Measurements from ENCODE around the gene CIAO3. TPM values are rescaled to one million over a fixed set of nuclear protein-coding genes. Genes with fewer than 3 reads are reported as not detected.
A peak's percentile ranks its signal among the peaks of the same experiment; 100 is the strongest.
"Not testable (repeated sequence)": the region's sequence is repeated elsewhere in the genome, so short reads cannot be mapped to it uniquely, and the experiment has no call there.

Gene CIAO3
- total and polyA plus RNA-seq, 2 donors (not counting 1 experiment from before 2014, with no cell fraction given): 59.4 to 68.4 TPM

DNA sequence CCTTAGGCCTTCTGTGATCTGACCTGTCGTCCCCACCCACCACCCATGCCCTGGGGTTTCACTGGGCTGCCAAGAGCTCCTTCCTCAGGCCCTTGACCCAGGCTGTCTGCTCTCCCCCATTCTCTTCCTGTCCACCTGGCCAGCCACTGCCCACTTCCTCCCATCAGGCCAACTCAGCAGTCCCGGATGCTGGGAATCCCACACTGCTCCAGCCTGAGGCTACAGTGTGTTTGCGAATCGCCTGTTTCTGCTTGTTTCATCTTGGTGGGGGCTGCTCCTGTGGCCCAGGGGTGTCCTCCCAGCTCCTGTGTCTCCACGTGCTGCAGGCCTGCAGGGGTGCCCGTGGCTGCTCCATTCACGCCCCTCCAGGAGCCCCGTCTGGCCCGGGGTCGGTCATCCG lies 26.7 kb downstream of the CIAO3 start:
- Mint-ChIP-seq H3K9me3 (ENCODE audit: insufficient read depth) (no peaks in the 10 kb centered on the region), H3K27me3 (peaks cover 13% of the 10 kb centered on the region), H3K4me1 (peaks cover 5% of the 10 kb centered on the region), H3K4me3 (peak overlapping the region; percentile 54), H3K27ac (no peak overlapping the region)
- Histone ChIP-seq H3K9ac (ENCODE audit: low read length) (no peak overlapping the region), H3K4me3 (ENCODE audit: control extremely low read depth in 1 of 5, extremely low read depth in 1 of 5, insufficient read depth in 1 of 5, low read depth in 2 of 5, low read length in 4 of 5) (no peak overlapping the region), H2AFZ (ENCODE audit: insufficient read depth, low read depth, low read length, poor library complexity, severe bottlenecking) (no peak overlapping the region), H3K27me3 (replicated peaks in 1 of 4; ENCODE audit: control extremely low read depth in 1 of 4, control insufficient read depth in 3 of 4, insufficient read depth in 4 of 4, low read length in 3 of 4) (peaks cover 0 to 51% (median 22%) of the 10 kb centered on the region in 4 experiments), H3K36me3 (replicated peaks in 1 of 2; ENCODE audit: control extremely low read depth in 1 of 2, control insufficient read depth in 1 of 2, extremely low read depth in 1 of 2, insufficient read depth in 2 of 2, low read length in 1 of 2) (no peaks in the 10 kb centered on the region), H3K27ac (ENCODE audit: low read length in 2 of 2) (no peak overlapping the region), H3K4me2 (replicated peaks; ENCODE audit: low read depth, low read length, poor library complexity, severe bottlenecking) (peak overlapping the region; percentile 95), H3K9me3 (ENCODE audit: control extremely low read depth in 1 of 3, control insufficient read depth in 2 of 3, insufficient read depth in 1 of 3, low read length in 2 of 3) (peaks cover 0 to 15% (median 0%) of the 10 kb centered on the region in 3 donors), H4K20me1 (ENCODE audit: control insufficient read depth, insufficient read depth, low read length, poor library complexity, severe bottlenecking) (peaks cover 11% of the 10 kb centered on the region), H3K79me2 (ENCODE audit: control insufficient read depth, insufficient read depth, low read length) (no peaks in the 10 kb centered on the region), H3K4me1 (ENCODE audit: control insufficient read depth in 2 of 2, insufficient read depth in 2 of 2, low read length in 2 of 2) (peaks cover 12 to 20% of the 10 kb centered on the region in 2 donors)
- WGBS (ENCODE audit: insufficient coverage): 66% methylated on average over 11 of the region's 11 CpGs
- CTCF ChIA-PET: interaction anchor here (0.8 to 7.6 kb wide), 7 partner anchors 9 to 135 kb away, joined by 3 to 94 read pairs (median 9); partner anchors contain the start of genes CHTF18, CIAO3, HAGHL and RPUSD1
- no peak for ATAC-seq (ENCODE audit: low read depth)
- no peak for DNase-seq
- POLR2A ChIA-PET: no interaction called here
- intact Hi-C loops (cut with micrococcal nuclease): no loop called here
- TF ChIP-seq EZH2 (IDR thresholded peaks at IDR 0.05; ENCODE audit: borderline replicate concordance, insufficient read depth, low read depth, low read length, poor library complexity, severe bottlenecking): no peak

DNA sequence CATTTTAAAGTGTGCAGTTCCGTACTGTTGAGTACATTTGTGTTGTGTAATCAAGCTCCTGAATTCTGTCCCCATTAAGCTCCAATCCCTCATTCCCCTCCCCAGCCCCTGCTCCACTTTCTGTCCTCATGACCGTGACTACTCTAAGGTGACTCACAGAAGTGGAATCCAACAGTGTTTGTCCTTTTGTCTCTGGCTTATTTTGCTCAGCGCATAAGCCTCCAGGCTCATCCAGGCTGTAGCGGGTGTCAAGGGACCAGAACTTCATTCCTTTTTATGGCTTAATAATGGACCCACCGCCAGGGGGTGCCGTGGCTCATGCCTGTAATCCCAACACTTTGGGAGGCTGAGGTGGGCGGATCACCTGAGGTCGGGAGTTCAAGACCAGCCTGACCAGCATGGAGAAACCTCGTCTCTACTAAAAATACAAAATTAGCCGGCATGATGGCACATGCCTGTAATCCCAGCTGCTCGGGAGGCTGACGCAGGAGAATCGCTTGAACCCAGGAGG lies 28.0 kb downstream of the CIAO3 start:
- H3K9me3 ChIP-seq (ENCODE audit: control extremely low read depth in 1 of 3, control insufficient read depth in 2 of 3, insufficient read depth in 1 of 3, low read length in 2 of 3): peaks cover 0 to 15% (median 0%) of the 10 kb centered on the region in 3 donors
- H3K9me3 Mint-ChIP-seq (ENCODE audit: insufficient read depth); H3K4me2 ChIP-seq (replicated peaks; ENCODE audit: low read depth, low read length, poor library complexity, severe bottlenecking); H3K79me2 ChIP-seq (ENCODE audit: control insufficient read depth, insufficient read depth, low read length); H3K36me3 ChIP-seq (replicated peaks in 1 of 2; ENCODE audit: control extremely low read depth in 1 of 2, control insufficient read depth in 1 of 2, extremely low read depth in 1 of 2, insufficient read depth in 2 of 2, low read length in 1 of 2); H3K4me3 ChIP-seq (ENCODE audit: control extremely low read depth in 1 of 5, extremely low read depth in 1 of 5, insufficient read depth in 1 of 5, low read depth in 2 of 5, low read length in 4 of 5); ATAC-seq (ENCODE audit: low read depth); POLR2A ChIA-PET; H2AFZ ChIP-seq (ENCODE audit: insufficient read depth, low read depth, low read length, poor library complexity, severe bottlenecking); H3K4me3 Mint-ChIP-seq; H3K9ac ChIP-seq (ENCODE audit: low read length); H3K4me1 Mint-ChIP-seq; H3K27ac Mint-ChIP-seq; intact Hi-C loops (cut with micrococcal nuclease); DNase-seq; H3K27ac ChIP-seq (ENCODE audit: low read length in 2 of 2): not testable (repeated sequence)
- CTCF ChIA-PET: interaction anchor here (0.6 to 7.6 kb wide), 22 partner anchors 9 to 665 kb away, joined by 3 to 94 read pairs (median 4); partner anchors contain the start of genes ANTKMT, CHTF18, CIAO3 and RPUSD1
- TF ChIP-seq, protein P1, sequence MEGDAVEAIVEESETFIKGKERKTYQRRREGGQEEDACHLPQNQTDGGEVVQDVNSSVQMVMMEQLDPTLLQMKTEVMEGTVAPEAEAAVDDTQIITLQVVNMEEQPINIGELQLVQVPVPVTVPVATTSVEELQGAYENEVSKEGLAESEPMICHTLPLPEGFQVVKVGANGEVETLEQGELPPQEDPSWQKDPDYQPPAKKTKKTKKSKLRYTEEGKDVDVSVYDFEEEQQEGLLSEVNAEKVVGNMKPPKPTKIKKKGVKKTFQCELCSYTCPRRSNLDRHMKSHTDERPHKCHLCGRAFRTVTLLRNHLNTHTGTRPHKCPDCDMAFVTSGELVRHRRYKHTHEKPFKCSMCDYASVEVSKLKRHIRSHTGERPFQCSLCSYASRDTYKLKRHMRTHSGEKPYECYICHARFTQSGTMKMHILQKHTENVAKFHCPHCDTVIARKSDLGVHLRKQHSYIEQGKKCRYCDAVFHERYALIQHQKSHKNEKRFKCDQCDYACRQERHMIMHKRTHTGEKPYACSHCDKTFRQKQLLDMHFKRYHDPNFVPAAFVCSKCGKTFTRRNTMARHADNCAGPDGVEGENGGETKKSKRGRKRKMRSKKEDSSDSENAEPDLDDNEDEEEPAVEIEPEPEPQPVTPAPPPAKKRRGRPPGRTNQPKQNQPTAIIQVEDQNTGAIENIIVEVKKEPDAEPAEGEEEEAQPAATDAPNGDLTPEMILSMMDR (IDR thresholded peaks at IDR 0.05): peak; percentile 49
- peaks cover 12 to 20% of the 10 kb centered on the region in 2 donors for H3K4me1 ChIP-seq (ENCODE audit: control insufficient read depth in 2 of 2, insufficient read depth in 2 of 2, low read length in 2 of 2)
- 47% methylated on average over 8 of the region's 13 CpGs for WGBS (ENCODE audit: insufficient coverage)
- H3K27me3 ChIP-seq (replicated peaks in 1 of 4; ENCODE audit: control extremely low read depth in 1 of 4, control insufficient read depth in 3 of 4, insufficient read depth in 4 of 4, low read length in 3 of 4): peaks cover 0 to 64% (median 29%) of the 10 kb centered on the region in 4 experiments
- H4K20me1 ChIP-seq (ENCODE audit: control insufficient read depth, insufficient read depth, low read length, poor library complexity, severe bottlenecking): peaks cover 11% of the 10 kb centered on the region
- peaks cover 24% of the 10 kb centered on the region for H3K27me3 Mint-ChIP-seq
